ENCODE results near the gene KDM1B. TPM values are rescaled to one million over a fixed set of nuclear protein-coding genes. Genes with fewer than 3 reads are reported as not detected.
A peak's percentile ranks its signal among the peaks of the same experiment; 100 is the strongest.

The KDM1B gene
- total and polyA plus RNA-seq, 9 of the 15 experiments (the other 6 are each of a cell fraction or from before 2014, with no cell fraction given), result 1.4 to 58.9 (median 36.3) TPM

DNA sequence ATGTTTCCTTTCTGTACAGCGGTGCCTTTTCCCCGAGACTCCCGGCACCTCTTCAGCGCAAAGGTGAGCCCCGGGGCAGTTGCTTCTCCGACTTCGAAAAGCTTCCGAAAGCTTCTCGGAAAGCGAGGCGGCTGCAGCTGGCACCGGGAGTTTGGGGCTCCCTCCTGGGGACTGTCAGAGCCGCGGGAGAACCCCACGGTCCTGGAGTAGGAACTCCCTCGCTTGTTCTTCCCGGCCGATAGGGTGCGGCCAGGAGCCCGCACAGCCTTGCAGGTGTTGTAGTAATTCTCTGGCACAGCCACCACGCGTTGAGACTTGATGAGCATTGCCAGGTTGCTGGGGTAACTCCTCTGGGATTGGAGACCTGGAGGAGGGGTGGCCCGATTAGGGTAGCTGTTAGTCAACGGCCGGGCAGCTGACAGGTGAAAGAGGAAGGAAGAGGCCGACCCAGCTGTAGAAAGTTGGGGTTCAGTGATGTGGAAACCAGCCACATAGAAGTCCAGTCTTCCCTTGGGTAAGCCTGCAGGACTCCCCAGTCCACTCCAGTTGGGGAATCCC lies 721 bp downstream of the KDM1B start (continued):
- TF ChIP-seq TSHZ1 (CRISPR knock-in tag; IDR thresholded peaks at IDR 0.05) (no peak), ETV1 (tag; conservative IDR thresholded peaks at IDR 0.05; ENCODE audit: low read depth) (0 out of 2 replicates have a peak, but pooled peaks have one; percentile 21), COPS2 (conservative IDR thresholded peaks at IDR 0.05) (no peak), ZNF518B (CRISPR knock-in tag; IDR thresholded peaks at IDR 0.05) (no peak), ZNF583 (CRISPR knock-in tag; IDR thresholded peaks at IDR 0.05) (no peak), RBM15 (IDR thresholded peaks at IDR 0.05; ENCODE audit: insufficient read depth, low read length) (no peak), MEF2A (IDR thresholded peaks at IDR 0.05; ENCODE audit: control insufficient read depth, low read depth, low read length) (no peak), HINFP (tag; conservative IDR thresholded peaks at IDR 0.05; ENCODE audit: low read depth) (0 out of 2 replicates have a peak, but pooled peaks have one; percentile 39), BRD4 (IDR thresholded peaks at IDR 0.05) (no peak), ZNF445 (CRISPR knock-in tag; IDR thresholded peaks at IDR 0.05; ENCODE audit: low read depth) (no peak), ZNF324 (CRISPR knock-in tag; IDR thresholded peaks at IDR 0.05) (no peak), HEY1 (CRISPR knock-in tag; IDR thresholded peaks at IDR 0.05; ENCODE audit: borderline replicate concordance) (no peak), GABPB1 (CRISPR knock-in tag; IDR thresholded peaks at IDR 0.05) (no peak), NUFIP1 (IDR thresholded peaks at IDR 0.05; ENCODE audit: partially characterized antibody) (no peak)
- TF ChIP-seq, protein P1, sequence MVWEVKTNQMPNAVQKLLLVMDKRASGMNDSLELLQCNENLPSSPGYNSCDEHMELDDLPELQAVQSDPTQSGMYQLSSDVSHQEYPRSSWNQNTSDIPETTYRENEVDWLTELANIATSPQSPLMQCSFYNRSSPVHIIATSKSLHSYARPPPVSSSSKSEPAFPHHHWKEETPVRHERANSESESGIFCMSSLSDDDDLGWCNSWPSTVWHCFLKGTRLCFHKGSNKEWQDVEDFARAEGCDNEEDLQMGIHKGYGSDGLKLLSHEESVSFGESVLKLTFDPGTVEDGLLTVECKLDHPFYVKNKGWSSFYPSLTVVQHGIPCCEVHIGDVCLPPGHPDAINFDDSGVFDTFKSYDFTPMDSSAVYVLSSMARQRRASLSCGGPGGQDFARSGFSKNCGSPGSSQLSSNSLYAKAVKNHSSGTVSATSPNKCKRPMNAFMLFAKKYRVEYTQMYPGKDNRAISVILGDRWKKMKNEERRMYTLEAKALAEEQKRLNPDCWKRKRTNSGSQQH (CRISPR knock-in tag; IDR thresholded peaks at IDR 0.05), result no peak
- TF ChIP-seq, protein P2, sequence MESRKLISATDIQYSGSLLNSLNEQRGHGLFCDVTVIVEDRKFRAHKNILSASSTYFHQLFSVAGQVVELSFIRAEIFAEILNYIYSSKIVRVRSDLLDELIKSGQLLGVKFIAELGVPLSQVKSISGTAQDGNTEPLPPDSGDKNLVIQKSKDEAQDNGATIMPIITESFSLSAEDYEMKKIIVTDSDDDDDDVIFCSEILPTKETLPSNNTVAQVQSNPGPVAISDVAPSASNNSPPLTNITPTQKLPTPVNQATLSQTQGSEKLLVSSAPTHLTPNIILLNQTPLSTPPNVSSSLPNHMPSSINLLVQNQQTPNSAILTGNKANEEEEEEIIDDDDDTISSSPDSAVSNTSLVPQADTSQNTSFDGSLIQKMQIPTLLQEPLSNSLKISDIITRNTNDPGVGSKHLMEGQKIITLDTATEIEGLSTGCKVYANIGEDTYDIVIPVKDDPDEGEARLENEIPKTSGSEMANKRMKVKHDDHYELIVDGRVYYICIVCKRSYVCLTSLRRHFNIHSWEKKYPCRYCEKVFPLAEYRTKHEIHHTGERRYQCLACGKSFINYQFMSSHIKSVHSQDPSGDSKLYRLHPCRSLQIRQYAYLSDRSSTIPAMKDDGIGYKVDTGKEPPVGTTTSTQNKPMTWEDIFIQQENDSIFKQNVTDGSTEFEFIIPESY (CRISPR knock-in tag; IDR thresholded peaks at IDR 0.05), result no peak

All from K562 (cell line).